Progenitor cell of endocrine pancreas (in vitro differentiated cells): ENCODE data around the gene ZSCAN23. TPM values are rescaled to one million over a fixed set of nuclear protein-coding genes. Genes with fewer than 3 reads are reported as not detected.

ENCODE experiments used
- DNase-seq: peaks from one replicate; pipeline ENCODE4 v3.0.0; 2021; ENCODE audit warnings: low spot score; ENCODE audit not compliant: unreplicated experiment
- H3K27ac Mint-ChIP-seq: 2 replicates; pipeline ENCODE4 v1.8.0; 2021; ENCODE audit warnings: mild to moderate bottlenecking, moderate library complexity, mixed read lengths
- H3K27me3 Mint-ChIP-seq: 2 replicates; pipeline ENCODE4 v1.8.0; 2021; ENCODE audit warnings: mixed read lengths
- H3K36me3 Mint-ChIP-seq: 2 replicates; pipeline ENCODE4 v1.8.0; 2022; ENCODE audit warnings: mixed read lengths; ENCODE audit not compliant: insufficient read depth
- H3K4me1 Mint-ChIP-seq: 2 replicates; pipeline ENCODE4 v1.8.0; 2021; ENCODE audit warnings: low read depth, mixed read lengths
- H3K4me3 Mint-ChIP-seq: 2 replicates; pipeline ENCODE4 v1.8.0; 2021; ENCODE audit warnings: low read depth, mild to moderate bottlenecking, moderate library complexity, mixed read lengths
- H3K9me3 Mint-ChIP-seq: 2 replicates; pipeline ENCODE4 v1.8.0; 2021; ENCODE audit warnings: low read depth, mixed read lengths
- total RNA-seq: library from RNA; stranded (reverse); gene quantifications from 2 replicates; pipeline ENCODE4 v1.2.1, GENCODE V29; 2021
- TF ChIP-seq, protein P1 (sequence below): fragments of 200-600 bp; sonication (generic); IDR thresholded peaks from one replicate; pipeline ENCODE4 v1.5.0; 2021; ENCODE audit warnings: antibody characterized with exemption, mild to moderate bottlenecking; ENCODE audit not compliant: unreplicated experiment

Gene ZSCAN23
- total RNA-seq, 1 donor from 2014 or later: 22.6 TPM

DNA sequence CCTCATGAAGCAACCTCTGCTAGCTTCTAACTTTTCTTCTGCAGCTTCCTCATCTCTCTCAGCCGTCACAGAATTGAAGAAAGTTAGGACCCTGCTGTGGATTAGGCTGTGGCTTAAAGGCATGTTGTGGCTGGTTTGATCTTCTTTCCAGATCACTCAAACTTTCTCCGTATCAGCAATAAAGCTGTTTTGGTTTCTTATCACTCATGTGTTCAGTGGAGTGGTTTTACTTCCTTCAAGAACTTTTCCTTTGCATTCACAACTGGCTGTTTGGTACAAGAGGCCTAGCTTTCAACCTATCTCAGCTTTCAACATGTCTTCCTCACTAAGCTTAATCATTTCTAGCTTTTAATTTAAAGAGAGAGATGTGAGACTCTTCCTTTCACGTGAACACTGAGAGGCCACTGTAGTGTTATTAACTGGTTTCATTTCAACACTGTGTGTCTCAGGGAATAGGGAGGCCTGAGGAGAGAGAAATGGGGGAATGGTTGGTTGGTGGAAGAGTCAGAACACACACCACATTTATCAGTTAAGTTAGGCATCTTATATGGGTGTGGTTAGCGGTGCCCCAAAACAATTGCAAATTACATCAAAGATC, 17.2 kb downstream of the ZSCAN23 start:
- Mint-ChIP-seq H3K27me3 (no peaks in the 10 kb centered on the region), H3K36me3 (peaks cover 45% of the 10 kb centered on the region), H3K9me3 (peaks cover 9% of the 10 kb centered on the region), H3K4me3 (no peak overlapping the region), H3K4me1 (no peaks in the 10 kb centered on the region), H3K27ac (no peak overlapping the region)
- TF ChIP-seq, protein P1, sequence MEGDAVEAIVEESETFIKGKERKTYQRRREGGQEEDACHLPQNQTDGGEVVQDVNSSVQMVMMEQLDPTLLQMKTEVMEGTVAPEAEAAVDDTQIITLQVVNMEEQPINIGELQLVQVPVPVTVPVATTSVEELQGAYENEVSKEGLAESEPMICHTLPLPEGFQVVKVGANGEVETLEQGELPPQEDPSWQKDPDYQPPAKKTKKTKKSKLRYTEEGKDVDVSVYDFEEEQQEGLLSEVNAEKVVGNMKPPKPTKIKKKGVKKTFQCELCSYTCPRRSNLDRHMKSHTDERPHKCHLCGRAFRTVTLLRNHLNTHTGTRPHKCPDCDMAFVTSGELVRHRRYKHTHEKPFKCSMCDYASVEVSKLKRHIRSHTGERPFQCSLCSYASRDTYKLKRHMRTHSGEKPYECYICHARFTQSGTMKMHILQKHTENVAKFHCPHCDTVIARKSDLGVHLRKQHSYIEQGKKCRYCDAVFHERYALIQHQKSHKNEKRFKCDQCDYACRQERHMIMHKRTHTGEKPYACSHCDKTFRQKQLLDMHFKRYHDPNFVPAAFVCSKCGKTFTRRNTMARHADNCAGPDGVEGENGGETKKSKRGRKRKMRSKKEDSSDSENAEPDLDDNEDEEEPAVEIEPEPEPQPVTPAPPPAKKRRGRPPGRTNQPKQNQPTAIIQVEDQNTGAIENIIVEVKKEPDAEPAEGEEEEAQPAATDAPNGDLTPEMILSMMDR: no peak
- DNase-seq: no peak

DNA sequence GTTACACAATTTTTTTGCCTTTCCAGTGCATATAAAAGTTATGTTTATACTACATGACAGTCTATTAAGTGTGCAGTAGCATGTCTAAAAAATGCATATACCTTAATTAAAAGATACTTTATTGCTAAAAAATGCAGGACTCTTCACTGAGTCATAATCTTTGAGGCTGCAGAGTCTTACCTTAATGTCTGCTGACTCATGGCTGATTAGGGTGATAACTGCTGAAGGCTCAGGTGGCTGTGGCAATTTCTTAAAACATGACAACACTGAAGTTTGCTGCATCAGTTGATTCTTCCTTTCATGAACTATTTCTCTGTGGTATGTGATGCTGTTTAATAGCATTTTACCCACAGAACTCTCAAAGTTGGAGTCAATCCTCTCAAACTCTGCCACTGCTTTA, 19.1 kb downstream of the ZSCAN23 start:
- Mint-ChIP-seq H3K4me1 (no peaks in the 10 kb centered on the region), H3K4me3 (no peak overlapping the region), H3K27ac (no peak overlapping the region), H3K36me3 (peaks cover 45% of the 10 kb centered on the region), H3K9me3 (peaks cover 9% of the 10 kb centered on the region), H3K27me3 (no peaks in the 10 kb centered on the region)
- TF ChIP-seq, protein P1: no peak
- no peak for DNase-seq

DNA sequence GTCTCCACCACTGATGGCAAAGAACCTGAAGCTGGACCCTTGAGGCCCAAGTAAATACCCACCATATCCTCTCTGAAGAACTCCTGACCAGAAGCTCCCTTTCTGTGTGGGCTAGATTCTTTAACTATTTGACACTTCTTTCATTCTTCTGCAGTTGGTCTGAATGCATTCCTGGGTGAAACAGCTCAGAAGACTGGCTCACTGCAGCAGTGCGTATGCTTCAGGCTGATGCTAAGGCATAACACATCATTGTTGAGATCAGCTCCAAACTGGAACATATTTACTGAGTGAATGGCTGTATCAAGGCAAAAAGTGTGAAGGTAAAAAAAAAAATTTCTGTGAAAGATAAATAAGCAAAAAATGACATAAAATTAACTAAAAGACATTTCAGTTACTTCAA, 19.7 kb downstream of the ZSCAN23 start:
- H3K36me3 Mint-ChIP-seq: peaks cover 45% of the 10 kb centered on the region
- no peak overlapping the region for H3K4me3 Mint-ChIP-seq
- H3K27ac Mint-ChIP-seq: no peak overlapping the region
- no peaks in the 10 kb centered on the region for H3K27me3 Mint-ChIP-seq
- no peak for DNase-seq
- H3K9me3 Mint-ChIP-seq: peaks cover 9% of the 10 kb centered on the region
- TF ChIP-seq, protein P1: no peak
- no peaks in the 10 kb centered on the region for H3K4me1 Mint-ChIP-seq

DNA sequence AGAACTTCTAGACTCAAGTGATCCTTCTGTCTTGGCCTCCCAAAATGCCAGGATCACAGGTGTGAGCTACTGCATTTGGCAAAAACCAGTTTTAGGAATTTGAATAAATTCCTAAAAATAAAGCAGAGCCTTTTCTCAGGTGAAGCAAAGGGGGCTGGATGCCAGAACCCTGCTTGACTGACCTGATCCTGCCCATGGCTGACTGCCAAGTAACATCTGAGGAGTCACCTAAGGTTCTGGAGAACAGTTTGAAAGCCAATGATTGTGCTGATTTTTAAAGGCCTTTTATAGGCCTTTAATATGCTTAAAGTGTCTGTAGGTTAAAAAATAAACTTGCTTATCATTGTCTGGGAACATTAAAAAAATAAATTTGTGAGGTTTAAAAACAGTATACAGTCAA, 29.6 kb downstream of the ZSCAN23 start:
- no peaks in the 10 kb centered on the region for H3K27me3 Mint-ChIP-seq
- DNase-seq: no peak
- H3K27ac Mint-ChIP-seq: no peak overlapping the region
- peaks cover 20% of the 10 kb centered on the region for H3K9me3 Mint-ChIP-seq
- no peak overlapping the region for H3K4me3 Mint-ChIP-seq
- no peaks in the 10 kb centered on the region for H3K4me1 Mint-ChIP-seq
- TF ChIP-seq, protein P1: no peak
- peaks cover 2% of the 10 kb centered on the region for H3K36me3 Mint-ChIP-seq

DNA sequence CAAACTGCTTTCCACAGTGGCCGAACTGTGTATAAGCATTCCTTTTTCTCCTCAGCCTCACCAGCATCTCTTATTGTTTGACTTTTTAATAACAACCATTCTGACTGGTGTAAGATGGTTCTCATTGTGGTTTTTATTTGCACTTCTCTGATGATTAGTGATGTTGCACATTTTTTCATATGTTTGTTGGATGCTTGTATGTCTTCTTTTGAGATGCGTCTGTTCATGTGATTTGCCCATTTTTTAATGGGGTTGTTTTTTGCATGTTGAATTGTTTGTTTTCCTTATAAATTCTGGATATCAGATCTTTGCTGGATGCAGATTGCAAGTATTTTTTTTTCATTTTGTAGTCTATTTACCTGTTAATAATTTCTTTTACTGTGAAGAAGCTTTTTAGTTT, 32.5 kb downstream of the ZSCAN23 start:
- no peaks in the 10 kb centered on the region for H3K4me1 Mint-ChIP-seq
- peaks cover 2% of the 10 kb centered on the region for H3K36me3 Mint-ChIP-seq
- DNase-seq: no peak

More for the DNA sequence above, 32.5 kb downstream of the ZSCAN23 start:
- no peak overlapping the region for H3K27ac Mint-ChIP-seq
- H3K4me3 Mint-ChIP-seq: no peak overlapping the region
- TF ChIP-seq, protein P1: no peak
- no peaks in the 10 kb centered on the region for H3K27me3 Mint-ChIP-seq
- H3K9me3 Mint-ChIP-seq: peaks cover 20% of the 10 kb centered on the region
